ENCODE data around the gene C16orf96. TPM values are rescaled to one million over a fixed set of nuclear protein-coding genes. Genes with fewer than 3 reads are reported as not detected.

The C16orf96 gene
- total RNA-seq, 2 donors from 2014 or later: 0.52 TPM; not detected in 1

DNA sequence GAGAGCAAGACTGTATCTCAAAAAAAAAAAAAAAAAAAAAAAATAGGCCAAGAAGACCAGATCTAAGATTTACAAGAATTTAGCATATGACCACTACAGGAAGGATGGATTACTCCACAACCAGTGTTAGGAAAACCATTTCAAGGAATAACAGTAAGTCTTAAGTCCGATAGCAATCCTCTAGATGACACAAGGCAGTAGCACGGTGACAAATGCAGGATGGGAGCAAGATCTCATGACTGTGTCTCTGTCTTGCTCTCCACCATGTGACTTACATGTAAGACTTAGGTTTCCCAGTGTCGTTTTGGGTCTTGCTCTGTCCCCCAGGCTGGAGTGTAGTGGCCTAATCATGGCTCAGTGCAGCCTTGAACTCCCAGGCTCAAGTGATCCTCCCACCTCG, 27.8 kb downstream of the C16orf96 start:
- Histone ChIP-seq H3K27me3 (no peaks in the 10 kb centered on the region), H3K36me3 (replicated peaks in 1 of 2; ENCODE audit: insufficient read depth in 1 of 2, low read depth in 2 of 2) (no peaks in the 10 kb centered on the region), H3K9me3 (no peaks in the 10 kb centered on the region), H3K4me3 (no peak overlapping the region), H3K27ac (no peak overlapping the region), H3K4me1 (no peaks in the 10 kb centered on the region)
- TF ChIP-seq POLR2A (IDR thresholded peaks at IDR 0.05): no peak
- TF ChIP-seq, protein P1, sequence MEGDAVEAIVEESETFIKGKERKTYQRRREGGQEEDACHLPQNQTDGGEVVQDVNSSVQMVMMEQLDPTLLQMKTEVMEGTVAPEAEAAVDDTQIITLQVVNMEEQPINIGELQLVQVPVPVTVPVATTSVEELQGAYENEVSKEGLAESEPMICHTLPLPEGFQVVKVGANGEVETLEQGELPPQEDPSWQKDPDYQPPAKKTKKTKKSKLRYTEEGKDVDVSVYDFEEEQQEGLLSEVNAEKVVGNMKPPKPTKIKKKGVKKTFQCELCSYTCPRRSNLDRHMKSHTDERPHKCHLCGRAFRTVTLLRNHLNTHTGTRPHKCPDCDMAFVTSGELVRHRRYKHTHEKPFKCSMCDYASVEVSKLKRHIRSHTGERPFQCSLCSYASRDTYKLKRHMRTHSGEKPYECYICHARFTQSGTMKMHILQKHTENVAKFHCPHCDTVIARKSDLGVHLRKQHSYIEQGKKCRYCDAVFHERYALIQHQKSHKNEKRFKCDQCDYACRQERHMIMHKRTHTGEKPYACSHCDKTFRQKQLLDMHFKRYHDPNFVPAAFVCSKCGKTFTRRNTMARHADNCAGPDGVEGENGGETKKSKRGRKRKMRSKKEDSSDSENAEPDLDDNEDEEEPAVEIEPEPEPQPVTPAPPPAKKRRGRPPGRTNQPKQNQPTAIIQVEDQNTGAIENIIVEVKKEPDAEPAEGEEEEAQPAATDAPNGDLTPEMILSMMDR (IDR thresholded peaks at IDR 0.05): no peak
- 78 to 94% methylated on average over 3 to 4 of the region's 4 CpGs for WGBS, 2 donors
- ATAC-seq: no peak
- DNase-seq: no peak
- intact Hi-C loops (cut with DNase I): loop anchor here (10.0 kb wide), 1 partner anchor 69 kb away; no protein-coding TSS in a partner anchor

DNA sequence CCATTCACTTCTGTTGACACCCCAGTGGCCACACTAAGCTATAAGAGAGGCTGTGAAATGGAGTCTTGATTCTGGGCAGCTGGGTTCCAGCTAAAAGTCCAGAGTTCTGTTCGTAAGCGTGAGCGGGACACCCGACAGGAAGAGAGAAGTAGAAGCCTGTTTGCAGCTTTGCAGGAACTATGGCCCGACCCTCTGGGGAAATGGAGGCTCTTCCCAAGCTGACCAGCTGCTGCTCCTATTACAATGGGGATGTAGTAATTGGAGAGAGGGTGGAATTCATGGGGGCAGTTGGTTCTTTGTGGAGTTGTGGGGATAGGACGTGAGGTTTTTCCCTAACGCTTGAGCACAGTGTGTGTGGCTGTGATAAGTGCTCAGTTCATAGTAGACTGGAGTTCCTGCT, 30.2 kb downstream of the C16orf96 start:
- intact Hi-C loops (cut with DNase I): loop anchor here (10.0 kb wide), 1 partner anchor 71 kb away; no protein-coding TSS in a partner anchor
- Histone ChIP-seq H3K9me3 (no peaks in the 10 kb centered on the region), H3K27me3 (no peaks in the 10 kb centered on the region), H3K36me3 (replicated peaks in 1 of 2; ENCODE audit: insufficient read depth in 1 of 2, low read depth in 2 of 2) (no peaks in the 10 kb centered on the region), H3K4me1 (no peaks in the 10 kb centered on the region), H3K4me3 (no peak overlapping the region), H3K27ac (no peak overlapping the region)
- no peak for ATAC-seq
- DNase-seq: no peak
- TF ChIP-seq, protein P1 (IDR thresholded peaks at IDR 0.05): no peak
- no peak for TF ChIP-seq POLR2A (IDR thresholded peaks at IDR 0.05)
- 62 to 64% methylated on average over 7 of the region's 7 CpGs for WGBS, 2 donors

- intact Hi-C loops (cut with DNase I): loop anchor here (10.0 kb wide), 1 partner anchor 74 kb away; no protein-coding TSS in a partner anchor
- TF ChIP-seq, protein P1 (IDR thresholded peaks at IDR 0.05): no peak
- no peak for TF ChIP-seq POLR2A (IDR thresholded peaks at IDR 0.05)
- Histone ChIP-seq H3K4me3 (no peak overlapping the region), H3K27ac (no peak overlapping the region), H3K27me3 (no peaks in the 10 kb centered on the region), H3K4me1 (no peaks in the 10 kb centered on the region), H3K36me3 (replicated peaks in 1 of 2; ENCODE audit: insufficient read depth in 1 of 2, low read depth in 2 of 2) (no peaks in the 10 kb centered on the region), H3K9me3 (no peaks in the 10 kb centered on the region)
- no peak for ATAC-seq
- WGBS, 2 donors: 60 to 63% methylated on average over 2 of the region's 2 CpGs
- DNase-seq: no peak
Measured at GRCh38 chr16:4588386-4588785, 32.2 kb downstream of the C16orf96 start.

DNA sequence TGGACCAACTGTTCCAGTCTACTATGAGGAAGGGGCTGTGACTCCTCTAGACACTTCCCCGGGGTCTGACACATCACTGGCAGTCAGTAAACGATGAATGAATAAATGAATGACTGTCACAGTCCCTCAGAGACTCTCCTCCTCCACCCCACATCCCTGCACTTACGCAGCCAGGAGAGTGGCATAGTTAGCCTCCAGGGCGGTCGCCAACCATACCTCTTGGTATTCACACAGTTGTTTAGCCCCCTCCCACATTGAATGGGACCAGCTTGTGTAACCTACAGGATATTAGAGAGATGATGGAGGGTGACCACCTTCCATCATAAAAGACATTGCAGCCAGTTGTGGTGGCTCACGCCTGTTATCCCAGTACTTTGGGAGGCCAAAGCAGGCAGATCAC, 32.8 kb downstream of the C16orf96 start:
- DNase-seq: no peak
- Histone ChIP-seq H3K4me3 (no peak overlapping the region), H3K27me3 (no peaks in the 10 kb centered on the region), H3K4me1 (no peaks in the 10 kb centered on the region), H3K36me3 (replicated peaks in 1 of 2; ENCODE audit: insufficient read depth in 1 of 2, low read depth in 2 of 2) (no peaks in the 10 kb centered on the region), H3K9me3 (no peaks in the 10 kb centered on the region), H3K27ac (no peak overlapping the region)
- intact Hi-C loops (cut with DNase I): loop anchor here (10.0 kb wide), 1 partner anchor 74 kb away; no protein-coding TSS in a partner anchor
- no peak for ATAC-seq
- WGBS, 2 donors: 90 to 91% methylated on average over 5 to 6 of the region's 6 CpGs
- no peak for TF ChIP-seq POLR2A (IDR thresholded peaks at IDR 0.05)
- TF ChIP-seq, protein P1 (IDR thresholded peaks at IDR 0.05): no peak

DNA sequence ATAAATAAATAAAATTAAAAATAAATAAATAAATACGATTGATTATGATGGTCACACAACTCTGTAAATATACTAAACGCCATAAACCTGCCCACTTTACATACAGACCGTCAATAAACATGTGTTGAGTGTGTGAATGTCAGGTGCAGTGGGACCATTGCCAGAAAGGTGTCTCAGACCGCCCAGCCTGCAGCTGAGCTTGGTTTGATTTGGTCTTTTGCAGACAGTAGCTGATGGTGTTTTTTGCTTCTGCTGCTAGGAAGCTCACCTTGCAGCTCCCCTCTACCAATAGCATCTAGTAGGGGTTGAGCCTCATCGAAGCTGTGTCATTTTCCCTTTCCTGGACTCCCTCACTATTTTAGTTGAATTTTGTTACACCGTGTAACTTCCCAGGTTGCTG, 35.1 kb downstream of the C16orf96 start:
- Histone ChIP-seq H3K4me1 (no peaks in the 10 kb centered on the region), H3K27ac (no peak overlapping the region), H3K27me3 (no peaks in the 10 kb centered on the region), H3K4me3 (no peak overlapping the region), H3K9me3 (no peaks in the 10 kb centered on the region), H3K36me3 (replicated peaks in 1 of 2; ENCODE audit: insufficient read depth in 1 of 2, low read depth in 2 of 2) (no peaks in the 10 kb centered on the region)
- no peak for TF ChIP-seq POLR2A (IDR thresholded peaks at IDR 0.05)
- TF ChIP-seq, protein P1 (IDR thresholded peaks at IDR 0.05): no peak
- intact Hi-C loops (cut with DNase I): no loop called here
- 54 to 70% methylated on average over 6 of the region's 6 CpGs for WGBS, 2 donors
- DNase-seq: no peak
- no peak for ATAC-seq

Data from body of pancreas (tissue), 4 donors.